ENCODE data around the gene ZBTB3.

ZBTB3 gene

DNA sequence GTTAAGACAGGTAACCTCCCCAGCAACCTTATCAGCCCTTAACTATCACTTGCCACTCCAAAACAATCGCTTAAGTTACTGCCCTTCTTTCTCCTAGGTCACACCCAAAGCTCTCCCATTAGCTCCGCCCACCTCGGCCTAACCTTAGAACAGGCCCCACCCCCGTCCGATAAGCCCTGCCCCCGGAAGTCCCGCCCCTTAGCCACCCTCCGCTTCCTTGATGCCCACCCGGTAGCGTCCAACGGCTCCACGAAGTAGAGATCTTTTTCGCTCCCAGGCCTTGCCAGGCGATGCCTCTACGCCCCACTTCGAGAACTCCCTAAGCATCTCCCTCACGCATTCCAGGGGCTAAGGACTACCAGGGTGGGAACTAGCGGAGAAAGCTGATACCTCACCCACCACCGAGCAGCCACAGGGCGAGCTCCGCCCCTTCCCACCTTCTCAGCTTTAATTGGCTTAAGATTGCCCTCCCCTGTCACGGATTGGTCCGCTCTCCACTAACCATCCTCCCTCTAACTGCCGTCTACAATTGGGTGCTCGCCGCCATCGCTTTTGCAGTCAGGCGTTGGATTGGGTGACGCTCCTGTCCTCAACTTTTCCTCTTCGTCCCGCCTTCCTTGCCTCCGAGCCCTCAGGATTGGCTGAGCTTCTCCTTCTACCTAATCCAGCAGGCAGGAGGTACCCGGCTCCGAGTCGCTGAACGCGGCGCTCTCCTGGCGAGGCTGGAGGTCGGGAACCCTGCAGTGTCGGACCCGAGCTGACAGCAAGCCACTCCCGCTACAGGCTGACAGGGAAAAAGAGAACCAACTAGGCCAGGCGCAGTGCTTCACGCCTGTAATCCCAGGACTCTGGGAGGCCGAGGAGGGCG lies at the start of gene ZBTB3:
ZBTB3 (minus strand) TSS at position 425 of the 868 bp plus-strand sequence. CDS start 496 bp downstream, outside the sequence.
- TF ChIP-seq GATA3 (IDR thresholded peaks at IDR 0.05; ENCODE audit: low read depth, low read length), result no peak
- no peak for TF ChIP-seq GATA2 (IDR thresholded peaks at IDR 0.05; ENCODE audit: low read depth, low read length)

DNA sequence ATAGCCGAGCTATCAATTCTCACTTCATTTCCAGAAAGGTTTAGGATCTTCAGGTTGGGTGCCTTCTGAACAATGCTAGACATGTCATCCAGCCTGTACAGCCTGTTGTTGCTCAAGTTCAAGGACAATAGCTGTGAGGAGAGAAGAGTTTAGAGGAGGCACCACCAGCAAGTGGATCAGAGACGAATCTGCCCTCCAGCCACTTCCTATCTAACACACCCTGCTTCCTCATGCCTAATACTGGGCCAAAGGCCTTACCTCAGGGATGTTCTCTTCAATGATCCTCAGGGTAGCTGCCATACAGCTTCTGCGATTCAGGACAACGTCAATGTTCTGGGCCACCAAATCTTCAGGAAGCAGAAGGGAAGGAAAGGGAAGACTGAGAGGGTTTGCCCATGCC lies 47.1 kb upstream of the ZBTB3 start:
- TF ChIP-seq GATA3 (IDR thresholded peaks at IDR 0.05; ENCODE audit: low read depth, low read length) (no peak), GATA2 (IDR thresholded peaks at IDR 0.05; ENCODE audit: low read depth, low read length) (no peak)

DNA sequence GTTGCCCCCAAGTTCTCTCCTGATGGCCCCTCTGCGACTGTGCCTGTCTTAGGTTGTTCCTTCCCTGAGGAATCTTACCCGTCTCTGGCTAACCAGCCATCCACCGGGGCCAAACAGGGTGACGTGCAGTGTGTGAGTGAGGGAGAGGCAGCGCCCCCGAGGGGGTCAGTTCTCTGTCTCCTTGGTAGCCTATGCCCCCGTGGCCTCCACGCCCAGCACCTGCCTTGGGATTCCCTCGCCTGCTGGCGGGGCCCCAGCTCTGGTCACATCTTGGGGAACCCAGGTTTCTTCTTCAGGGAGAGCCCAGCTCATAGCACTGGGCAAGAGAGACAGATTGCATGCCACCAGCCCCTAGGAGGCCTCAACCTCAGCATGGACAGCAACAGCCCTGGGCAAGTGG lies 45.5 kb upstream of the ZBTB3 start:
- no peak for TF ChIP-seq GATA2 (IDR thresholded peaks at IDR 0.05; ENCODE audit: low read depth, low read length)
- no peak for TF ChIP-seq GATA3 (IDR thresholded peaks at IDR 0.05; ENCODE audit: low read depth, low read length)

DNA sequence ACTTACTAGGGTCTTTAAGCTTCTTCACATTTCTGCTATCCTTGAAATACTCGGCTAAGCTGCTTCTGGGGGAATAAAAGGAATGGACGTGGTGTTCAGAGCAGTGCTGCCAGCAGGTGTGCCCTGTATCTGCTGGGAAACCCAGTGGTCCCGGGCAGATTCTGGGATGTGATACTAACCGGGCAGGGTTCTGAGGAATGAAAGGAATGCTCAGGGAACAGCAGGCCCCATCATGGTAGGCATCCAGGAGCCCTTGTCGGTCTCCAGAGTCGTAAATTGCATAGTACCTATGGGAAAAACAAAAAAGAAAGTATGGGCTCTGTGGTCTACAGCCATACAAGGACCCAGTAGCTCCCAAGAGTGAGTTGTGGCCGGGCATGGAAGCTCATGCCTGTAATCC lies 42.3 kb upstream of the ZBTB3 start:
- TF ChIP-seq GATA3 (IDR thresholded peaks at IDR 0.05; ENCODE audit: low read depth, low read length) (no peak), GATA2 (IDR thresholded peaks at IDR 0.05; ENCODE audit: low read depth, low read length) (no peak)

DNA sequence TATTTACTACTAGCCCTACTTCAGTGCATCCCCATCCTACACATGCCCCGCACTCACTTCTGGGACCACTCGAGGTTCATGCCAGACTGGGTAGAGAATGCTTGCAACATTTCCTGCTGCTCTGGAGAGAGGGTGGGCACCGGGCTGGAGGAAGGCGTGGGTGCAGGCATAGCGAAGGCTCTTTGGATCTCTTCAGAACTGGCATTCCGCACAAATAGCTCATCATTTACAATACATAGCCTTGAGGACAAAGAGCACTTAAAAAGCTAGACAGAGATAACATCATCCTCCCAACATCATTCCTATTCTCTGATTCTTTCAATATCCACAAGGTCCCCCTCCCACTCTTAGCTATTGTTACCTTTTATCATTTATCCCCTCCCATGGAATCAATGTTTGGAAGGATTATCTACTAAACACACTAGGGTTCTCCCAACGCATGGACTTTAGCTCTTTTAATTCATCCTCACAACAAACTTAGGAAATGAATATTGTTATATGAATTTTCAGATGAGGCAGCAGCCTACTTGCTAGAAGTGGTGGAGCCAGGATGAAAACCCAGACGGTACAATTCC lies 40.3 kb upstream of the ZBTB3 start:
- TF ChIP-seq GATA3 (IDR thresholded peaks at IDR 0.05; ENCODE audit: low read depth, low read length), result no peak

DNA sequence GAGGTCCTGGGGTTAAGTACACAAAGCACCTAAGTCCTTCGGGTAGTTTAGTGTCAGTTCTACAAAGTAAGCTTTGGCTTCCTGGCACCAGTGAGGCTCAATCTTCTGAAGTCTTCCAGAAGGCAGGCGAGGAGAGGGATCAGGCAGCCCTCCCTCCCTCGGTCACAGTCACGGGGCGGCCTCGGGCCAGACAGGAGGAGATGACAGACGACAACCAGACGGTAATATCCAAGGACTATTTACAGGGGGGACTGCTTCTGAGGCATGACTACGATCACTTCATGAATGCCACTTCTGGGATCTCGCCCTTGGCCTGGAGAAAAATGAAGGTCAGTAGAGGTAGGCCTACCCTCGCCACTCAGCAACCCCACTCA lies 38.2 kb upstream of the ZBTB3 start:
- TF ChIP-seq GATA3 (IDR thresholded peaks at IDR 0.05; ENCODE audit: low read depth, low read length) (no peak), GATA2 (IDR thresholded peaks at IDR 0.05; ENCODE audit: low read depth, low read length) (no peak)

DNA sequence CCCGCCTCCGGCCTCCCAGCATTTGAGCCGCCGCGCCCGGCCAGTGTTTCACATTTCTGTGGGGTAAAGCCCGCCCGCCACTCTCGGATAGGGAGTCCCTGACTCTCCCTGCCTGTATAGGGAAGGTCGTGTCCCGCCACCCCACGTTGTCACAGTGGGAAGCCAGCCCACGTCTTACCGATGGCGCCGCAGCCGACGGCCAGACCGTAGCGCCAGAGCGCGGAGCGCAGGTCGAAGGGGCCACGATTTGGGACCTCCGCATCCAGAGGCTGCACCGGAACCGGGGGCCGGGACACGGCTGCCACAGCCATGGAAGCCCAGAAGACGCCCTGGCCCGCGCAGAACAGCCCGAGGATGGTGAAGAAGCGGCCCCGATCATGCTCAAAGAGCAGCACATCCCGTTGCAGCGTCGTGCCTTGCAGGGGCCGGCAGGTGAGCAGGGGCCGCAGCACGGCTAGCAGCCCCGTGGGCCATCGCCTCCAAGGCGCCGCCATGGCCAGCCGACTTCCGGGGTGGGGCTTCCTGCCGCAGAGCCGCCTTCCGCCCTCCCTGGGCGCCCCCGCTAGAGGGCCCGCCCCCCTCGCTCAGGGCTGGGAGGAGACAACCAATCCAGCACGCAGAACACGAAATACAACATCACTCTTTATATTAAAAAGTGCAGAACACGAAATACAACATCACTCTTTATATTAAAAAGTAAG lies 37.7 kb upstream of the ZBTB3 start, which contains the start of gene TMEM223:
TMEM223 (minus strand) TSS at position 506 of the 701 bp plus-strand sequence; CDS start at position 494, 12 bp downstream.
- TF ChIP-seq GATA2 (IDR thresholded peaks at IDR 0.05; ENCODE audit: low read depth, low read length) (no peak), GATA3 (IDR thresholded peaks at IDR 0.05; ENCODE audit: low read depth, low read length) (no peak)

DNA sequence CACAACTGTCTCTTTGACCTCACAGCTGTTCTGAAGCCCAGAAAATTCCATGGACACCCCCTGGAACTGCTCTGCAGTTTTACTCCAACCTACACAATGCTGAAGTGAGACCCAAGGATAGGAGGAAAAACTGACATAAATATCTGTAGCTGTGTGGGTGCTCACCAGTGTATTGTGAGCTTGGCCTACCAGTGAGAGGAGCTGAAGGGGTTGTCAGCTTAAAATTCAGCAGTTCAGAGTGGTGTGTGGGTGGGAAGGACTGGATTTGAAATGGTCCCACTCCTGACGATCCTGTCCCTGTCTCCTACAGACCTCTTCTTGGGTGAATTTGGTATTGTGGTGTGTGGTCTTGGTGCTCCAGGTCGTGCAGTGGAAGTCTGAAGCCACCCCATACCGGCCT lies 35.6 kb upstream of the ZBTB3 start:
- TF ChIP-seq GATA2 (IDR thresholded peaks at IDR 0.05; ENCODE audit: low read depth, low read length), result no peak
- no peak for TF ChIP-seq GATA3 (IDR thresholded peaks at IDR 0.05; ENCODE audit: low read depth, low read length)

DNA sequence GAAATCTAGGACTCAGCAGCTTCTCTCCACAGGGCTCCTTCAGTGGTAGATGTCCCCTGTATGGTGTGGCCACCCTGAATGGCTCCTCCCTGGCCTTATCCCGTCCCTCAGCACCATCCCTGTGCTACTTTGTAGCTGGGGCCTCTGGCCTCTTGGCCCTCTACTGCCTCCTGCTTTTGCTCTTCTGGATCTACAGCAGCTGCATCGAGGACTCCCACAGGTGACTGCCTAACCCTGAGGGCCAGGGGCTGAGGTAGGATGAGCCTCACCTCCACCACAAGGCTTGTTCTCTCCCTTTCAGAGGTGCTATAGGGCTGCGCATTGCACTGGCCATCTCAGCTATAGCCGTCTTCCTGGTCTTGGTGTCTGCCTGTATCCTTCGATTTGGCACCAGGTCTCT lies 35.0 kb upstream of the ZBTB3 start:
- TF ChIP-seq GATA2 (IDR thresholded peaks at IDR 0.05; ENCODE audit: low read depth, low read length), result no peak
- no peak for TF ChIP-seq GATA3 (IDR thresholded peaks at IDR 0.05; ENCODE audit: low read depth, low read length)

DNA sequence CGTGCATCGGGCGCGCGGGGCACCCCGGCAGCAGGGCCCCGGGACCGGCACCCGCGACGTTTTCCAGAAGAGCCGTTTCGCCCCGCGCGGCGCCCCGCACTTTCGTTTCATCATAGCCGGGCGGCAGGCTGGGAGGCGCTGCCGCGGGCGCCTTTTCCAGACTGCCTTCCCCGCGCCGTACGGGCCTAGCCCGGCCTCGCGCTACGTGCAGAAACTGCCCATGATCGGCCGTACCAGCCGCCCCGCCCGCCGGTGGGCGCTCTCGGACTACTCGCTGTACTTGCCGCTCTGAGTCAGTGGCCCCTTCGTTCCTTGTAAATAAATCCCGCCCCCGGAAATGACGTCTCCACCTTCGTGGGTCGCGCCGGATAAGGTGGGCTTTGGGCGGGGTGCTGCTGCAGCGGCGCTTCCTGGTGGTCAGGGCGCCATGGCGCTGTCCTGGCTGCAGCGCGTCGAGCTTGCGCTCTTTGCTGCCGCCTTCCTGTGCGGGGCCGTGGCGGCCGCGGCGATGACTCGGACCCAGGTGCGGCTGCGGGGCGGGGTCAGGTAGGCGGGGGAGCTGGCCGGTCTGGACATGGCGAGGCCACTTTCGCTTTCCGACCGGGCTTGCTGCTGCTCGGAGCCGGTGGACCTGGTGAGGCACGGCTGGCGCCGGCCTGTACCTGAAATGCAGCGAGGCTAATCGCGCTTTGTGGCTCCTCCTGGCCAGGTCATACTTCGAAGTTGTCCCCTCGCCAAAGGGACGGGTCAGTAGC lies 33.2 kb upstream of the ZBTB3 start, which contains the start of gene TMEM179B:
TMEM179B (plus strand) TSS at position 398 of the 755 bp plus-strand sequence; CDS start at position 428, 30 bp downstream.
- no peak for TF ChIP-seq GATA2 (IDR thresholded peaks at IDR 0.05; ENCODE audit: low read depth, low read length)

DNA sequence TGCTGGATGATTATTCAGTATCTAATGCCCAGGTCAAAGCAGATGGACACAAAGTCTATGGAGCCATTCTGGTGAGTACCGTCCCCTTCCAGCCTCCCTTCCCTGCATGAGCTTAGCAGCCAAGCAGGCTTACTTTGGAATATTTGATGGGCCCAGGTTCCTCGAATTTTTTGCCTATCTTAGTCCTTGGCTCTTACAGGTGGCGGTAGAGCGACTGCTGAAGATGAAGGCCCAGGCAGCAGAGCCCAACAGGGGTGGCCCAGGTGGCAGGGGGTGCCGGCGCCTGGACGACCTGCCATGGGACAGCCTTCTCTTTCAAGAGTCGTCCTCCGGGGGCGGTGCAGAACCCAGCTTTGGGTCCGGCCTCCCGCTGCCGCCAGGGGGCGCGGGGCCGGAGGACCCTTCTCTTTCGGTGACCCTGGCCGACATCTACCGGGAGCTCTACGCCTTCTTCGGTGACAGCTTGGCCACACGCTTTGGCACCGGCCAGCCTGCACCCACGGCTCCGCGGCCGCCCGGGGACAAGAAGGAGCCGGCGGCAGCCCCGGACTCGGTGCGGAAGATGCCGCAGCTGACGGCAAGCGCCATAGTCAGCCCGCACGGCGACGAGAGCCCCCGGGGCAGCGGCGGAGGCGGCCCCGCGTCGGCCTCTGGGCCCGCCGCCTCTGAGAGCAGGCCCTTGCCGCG lies 32.5 kb upstream of the ZBTB3 start:
- TF ChIP-seq GATA2 (IDR thresholded peaks at IDR 0.05; ENCODE audit: low read depth, low read length) (no peak), GATA3 (IDR thresholded peaks at IDR 0.05; ENCODE audit: low read depth, low read length) (no peak)

DNA sequence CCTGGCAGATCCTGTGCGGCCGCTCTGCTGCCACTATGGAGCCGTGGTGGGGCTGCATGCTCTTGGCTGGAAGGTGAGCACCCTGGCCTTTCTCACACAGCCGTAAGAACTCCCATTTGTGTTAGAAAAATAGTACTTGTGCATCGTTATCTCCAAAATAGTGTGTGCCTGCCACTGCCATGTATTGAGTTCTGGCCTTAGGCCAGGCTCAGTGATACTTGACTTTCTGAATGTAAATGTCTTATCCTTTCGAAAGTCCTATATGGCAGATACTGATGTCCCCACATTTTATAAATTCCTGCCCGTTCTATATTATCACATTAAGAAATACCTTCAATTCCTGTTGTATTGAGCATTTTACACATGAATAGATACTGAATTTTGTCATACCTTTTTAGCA lies 28.8 kb upstream of the ZBTB3 start:
- no peak for TF ChIP-seq GATA3 (IDR thresholded peaks at IDR 0.05; ENCODE audit: low read depth, low read length)
- no peak for TF ChIP-seq GATA2 (IDR thresholded peaks at IDR 0.05; ENCODE audit: low read depth, low read length)

DNA sequence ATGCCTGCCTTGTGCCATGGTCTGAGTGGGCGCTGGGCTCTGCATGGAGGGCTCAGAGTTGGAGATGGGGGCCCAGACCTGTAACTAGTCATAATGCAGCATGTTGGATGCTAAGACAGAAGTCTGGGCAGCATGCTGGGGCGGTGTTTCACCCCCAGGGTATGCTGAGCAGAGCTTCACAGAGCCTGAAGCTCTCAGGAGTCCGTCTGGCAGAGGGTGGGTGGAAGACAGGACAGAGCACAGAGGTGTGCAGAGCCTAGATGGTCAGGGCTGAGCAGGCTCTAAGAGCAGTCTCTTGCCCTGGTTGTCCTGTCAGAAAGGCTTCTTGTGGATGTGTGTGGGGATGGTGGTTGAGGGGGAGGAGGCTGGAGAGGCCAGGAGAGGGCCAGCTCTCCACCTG lies 24.5 kb upstream of the ZBTB3 start:
- TF ChIP-seq GATA3 (IDR thresholded peaks at IDR 0.05; ENCODE audit: low read depth, low read length), result no peak
- TF ChIP-seq GATA2 (IDR thresholded peaks at IDR 0.05; ENCODE audit: low read depth, low read length), result no peak

Data from SH-SY5Y (cell line).